HG03064 (cell line): Measurements from ENCODE around the gene ATG9B.
"Not testable (repeated sequence)": the region's sequence is repeated elsewhere in the genome, so short reads cannot be mapped to it uniquely, and the experiment has no call there.

Experiments used
- ATAC-seq: cut with Tn5 transposase; IDR thresholded peaks from one replicate; pipeline ENCODE4 v1.9.1; 2021; ENCODE audit warnings: low read depth; ENCODE audit not compliant: unreplicated experiment

The ATG9B gene

GRCh38 chr7:151018421-151019129 lies 5.7 kb downstream of the ATG9B start:
- no peak for ATAC-seq

- no peak for ATAC-seq
Measured at GRCh38 chr7:151017953-151018420, 6.3 kb downstream of the ATG9B start.

- ATAC-seq = no peak
Measured at GRCh38 chr7:151017370-151017952, 6.8 kb downstream of the ATG9B start.

GRCh38 chr7:151016942-151017341 lies 7.4 kb downstream of the ATG9B start:
- ATAC-seq = no peak

- ATAC-seq = no peak
Measured at GRCh38 chr7:151016505-151016904, 7.8 kb downstream of the ATG9B start.

- ATAC-seq = no peak
Measured at GRCh38 chr7:151015967-151016366, 8.3 kb downstream of the ATG9B start.

- no peak for ATAC-seq
Measured at GRCh38 chr7:151014950-151015349, 9.3 kb downstream of the ATG9B start.

- ATAC-seq = no peak
Measured at GRCh38 chr7:151013733-151014497, 10.4 kb downstream of the ATG9B start.

- ATAC-seq = no peak
Measured at GRCh38 chr7:151013356-151013732, 10.9 kb downstream of the ATG9B start.

GRCh38 chr7:151012911-151013347 lies 11.4 kb downstream of the ATG9B start:
- no peak for ATAC-seq

- no peak for ATAC-seq
Measured at GRCh38 chr7:151012031-151012692, 12.1 kb downstream of the ATG9B start.

GRCh38 chr7:151011616-151012015 lies 12.7 kb downstream of the ATG9B start:
- ATAC-seq = not testable (repeated sequence)

GRCh38 chr7:151011097-151011409 lies 13.2 kb downstream of the ATG9B start:
- ATAC-seq = no peak

GRCh38 chr7:151010307-151011096 lies 13.8 kb downstream of the ATG9B start:
- no peak for ATAC-seq

- no peak for ATAC-seq
Measured at GRCh38 chr7:151010037-151010306, 14.3 kb downstream of the ATG9B start.

- ATAC-seq = no peak
Measured at GRCh38 chr7:151009327-151010036, 14.8 kb downstream of the ATG9B start.

GRCh38 chr7:151008511-151009323 lies 15.6 kb downstream of the ATG9B start:
- ATAC-seq = no peak

- no peak for ATAC-seq
Measured at GRCh38 chr7:151008143-151008510, 16.2 kb downstream of the ATG9B start.

GRCh38 chr7:151007469-151007898 lies 16.8 kb downstream of the ATG9B start:
- ATAC-seq = no peak
